Measurements from ENCODE around the gene GALNT5. TPM values are rescaled to one million over a fixed set of nuclear protein-coding genes. Genes with fewer than 3 reads are reported as not detected.
"Not testable (repeated sequence)": the region's sequence is repeated elsewhere in the genome, so short reads cannot be mapped to it uniquely, and the experiment has no call there.

Gene GALNT5
- total RNA-seq, result not detected

DNA sequence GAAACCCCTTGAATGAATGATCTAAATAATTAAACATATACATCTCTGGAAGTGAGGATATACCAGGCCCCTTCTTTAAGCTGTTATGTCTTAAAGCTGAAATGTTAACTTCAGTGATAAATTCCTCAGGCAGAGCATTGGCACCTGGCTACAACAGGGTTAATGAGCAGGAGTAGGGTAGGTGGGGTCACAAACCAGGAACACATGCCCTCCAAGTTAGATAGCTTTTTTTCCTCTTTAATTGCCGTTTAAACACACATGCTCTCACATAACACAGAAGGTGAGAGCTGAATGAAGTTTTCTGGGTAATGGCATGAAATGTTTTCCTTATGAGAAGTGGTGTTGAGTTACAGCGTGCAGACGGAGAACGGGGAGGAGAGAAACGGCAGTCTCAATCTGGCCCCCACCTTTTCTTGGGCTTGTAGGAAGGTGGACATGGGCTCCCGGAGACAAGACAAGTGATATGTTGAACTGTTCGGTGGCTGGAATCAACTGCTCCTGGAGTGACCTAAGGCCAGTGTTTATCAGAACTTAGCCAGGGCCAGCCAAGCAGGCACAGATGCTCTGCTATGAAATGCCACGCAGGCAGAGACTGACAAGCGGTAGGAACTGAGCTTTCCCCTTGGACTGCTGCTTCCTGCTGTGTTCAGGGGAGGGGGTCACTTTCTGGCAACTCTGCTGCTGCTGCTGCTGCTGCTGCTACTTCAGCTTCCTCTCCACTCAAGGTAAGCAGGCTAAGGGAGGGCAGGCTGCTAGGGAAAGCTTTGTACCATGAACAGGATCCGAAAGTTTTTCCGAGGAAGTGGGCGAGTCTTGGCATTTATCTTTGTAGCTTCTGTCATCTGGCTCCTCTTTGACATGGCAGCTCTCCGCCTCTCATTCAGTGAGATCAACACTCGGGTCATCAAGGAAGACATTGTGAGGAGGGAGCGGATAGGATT lies at the start of gene GALNT5:
TSS of gene GALNT5 (plus strand) at position 394 of the 941 bp plus-strand sequence. CDS start at position 772, 378 bp downstream.
- DNase-seq (no peak), ATAC-seq (no peak)
- CTCF ChIA-PET, result interaction anchor here (0.7 to 1.1 kb wide), 2 partner anchors 45 to 767 kb away, joined by 3 read pairs; no protein-coding TSS in a partner anchor
- Mint-ChIP-seq H3K4me1 (peaks cover 28% of the 10 kb centered on the region), H3K27ac (peak within 1 kb of the TSS; percentile 41), H3K4me3 (no peak within 1 kb of the TSS), H3K36me3 (peaks cover 3% of the 10 kb centered on the region), H3K9me3 (ENCODE audit: low read depth) (no peaks in the 10 kb centered on the region), H3K27me3 (no peaks in the 10 kb centered on the region)

GRCh38 chr2:157216286-157216965 lies 41.1 kb upstream of the GALNT5 start:
- Mint-ChIP-seq H3K27ac (no peak overlapping the region), H3K36me3 (no peaks in the 10 kb centered on the region), H3K9me3 (ENCODE audit: low read depth) (no peaks in the 10 kb centered on the region), H3K4me1 (no peaks in the 10 kb centered on the region), H3K27me3 (peaks cover 18% of the 10 kb centered on the region), H3K4me3 (no peak overlapping the region)
- CTCF ChIA-PET, result no interaction called here
- no peak for ATAC-seq
- no peak for DNase-seq

- no peaks in the 10 kb centered on the region for H3K36me3 Mint-ChIP-seq
- CTCF ChIA-PET, result no interaction called here
- H3K4me1 Mint-ChIP-seq, result no peaks in the 10 kb centered on the region
- no peaks in the 10 kb centered on the region for H3K9me3 Mint-ChIP-seq (ENCODE audit: low read depth)
- no peak overlapping the region for H3K4me3 Mint-ChIP-seq
- no peak overlapping the region for H3K27ac Mint-ChIP-seq
- H3K27me3 Mint-ChIP-seq, result peaks cover 18% of the 10 kb centered on the region
- DNase-seq (no peak), ATAC-seq (no peak)
Measured at GRCh38 chr2:157217409-157217808, 40.1 kb upstream of the GALNT5 start.

DNA sequence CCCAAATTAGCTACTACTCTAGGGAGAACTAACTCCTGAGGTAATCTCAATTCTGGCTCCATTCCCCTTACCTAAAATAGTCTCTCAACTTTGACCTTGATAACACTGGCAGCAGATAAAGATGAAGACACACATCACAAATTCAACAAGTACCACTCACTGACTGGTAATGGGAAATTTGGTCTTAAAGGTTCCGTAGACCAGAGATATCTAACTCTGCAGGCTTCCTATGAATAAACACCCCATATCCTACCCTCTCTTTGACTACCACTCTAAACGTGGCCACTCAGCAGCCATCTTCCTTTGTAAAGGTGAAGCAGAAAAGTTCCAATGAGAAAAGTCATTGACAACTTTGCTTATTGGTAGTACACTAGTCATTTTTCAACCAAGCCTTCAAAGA lies 38.6 kb upstream of the GALNT5 start:
- DNase-seq (no peak), ATAC-seq (no peak)
- no peaks in the 10 kb centered on the region for H3K36me3 Mint-ChIP-seq
- H3K27ac Mint-ChIP-seq, result no peak overlapping the region
- no peak overlapping the region for H3K4me3 Mint-ChIP-seq
- H3K27me3 Mint-ChIP-seq, result peaks cover 18% of the 10 kb centered on the region
- no peaks in the 10 kb centered on the region for H3K9me3 Mint-ChIP-seq (ENCODE audit: low read depth)
- CTCF ChIA-PET, result no interaction called here
- no peaks in the 10 kb centered on the region for H3K4me1 Mint-ChIP-seq

GRCh38 chr2:157220502-157220901 lies 37.0 kb upstream of the GALNT5 start:
- Mint-ChIP-seq H3K9me3 (ENCODE audit: low read depth) (no peaks in the 10 kb centered on the region), H3K27me3 (peaks cover 18% of the 10 kb centered on the region), H3K36me3 (no peaks in the 10 kb centered on the region), H3K4me1 (no peaks in the 10 kb centered on the region), H3K4me3 (no peak overlapping the region), H3K27ac (no peak overlapping the region)
- no peak for DNase-seq
- no peak for ATAC-seq
- CTCF ChIA-PET, result no interaction called here

DNA sequence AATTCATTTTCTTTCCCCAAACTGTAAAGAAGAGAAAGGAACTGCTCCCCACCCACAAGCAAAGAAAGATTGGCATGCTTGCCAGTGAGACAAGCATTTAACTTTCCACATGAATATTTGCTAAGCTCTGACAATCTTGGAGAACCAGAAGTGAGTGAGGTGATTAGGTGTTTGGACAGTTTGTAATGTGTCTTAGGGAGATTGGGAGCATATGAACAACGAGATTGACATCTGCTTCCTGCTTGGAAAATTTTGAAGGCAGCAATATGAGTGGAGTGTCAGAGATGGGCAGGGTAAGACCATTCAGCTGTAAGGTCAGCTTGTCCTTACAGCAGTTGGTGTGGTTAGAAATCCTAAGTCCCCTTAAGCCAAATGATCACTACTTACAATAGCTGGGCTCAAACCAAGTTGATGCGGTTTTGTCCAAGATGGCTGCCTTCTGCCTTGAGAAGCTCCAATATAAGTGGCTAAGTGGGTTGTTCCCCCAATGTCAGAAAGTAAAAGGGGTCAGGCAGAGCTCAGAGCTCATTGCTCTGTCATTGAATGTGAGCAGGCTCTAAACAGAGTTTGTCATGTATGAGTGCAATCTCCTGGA lies 36.0 kb upstream of the GALNT5 start:
- Mint-ChIP-seq H3K4me1 (no peaks in the 10 kb centered on the region), H3K4me3 (no peak overlapping the region), H3K27ac (no peak overlapping the region), H3K27me3 (peaks cover 11% of the 10 kb centered on the region), H3K36me3 (no peaks in the 10 kb centered on the region), H3K9me3 (ENCODE audit: low read depth) (no peaks in the 10 kb centered on the region)
- DNase-seq (no peak), ATAC-seq (no peak)
- CTCF ChIA-PET, result no interaction called here

- DNase-seq (no peak), ATAC-seq (no peak)
- no peaks in the 10 kb centered on the region for H3K9me3 Mint-ChIP-seq (ENCODE audit: low read depth)
- H3K4me1 Mint-ChIP-seq, result no peaks in the 10 kb centered on the region
- CTCF ChIA-PET, result no interaction called here
- no peaks in the 10 kb centered on the region for H3K36me3 Mint-ChIP-seq
- H3K27me3 Mint-ChIP-seq, result peaks cover 17% of the 10 kb centered on the region
- H3K27ac Mint-ChIP-seq, result no peak overlapping the region
- no peak overlapping the region for H3K4me3 Mint-ChIP-seq
Measured at GRCh38 chr2:157223624-157224205, 33.8 kb upstream of the GALNT5 start.

GRCh38 chr2:157224448-157224847 lies 33.1 kb upstream of the GALNT5 start:
- peaks cover 23% of the 10 kb centered on the region for H3K27me3 Mint-ChIP-seq
- H3K4me1 Mint-ChIP-seq; ATAC-seq; H3K9me3 Mint-ChIP-seq (ENCODE audit: low read depth); H3K27ac Mint-ChIP-seq; H3K36me3 Mint-ChIP-seq; CTCF ChIA-PET; DNase-seq; H3K4me3 Mint-ChIP-seq: not testable (repeated sequence)

- no peak for ATAC-seq
- H3K27me3 Mint-ChIP-seq, result peaks cover 28% of the 10 kb centered on the region
- H3K4me1 Mint-ChIP-seq, result no peaks in the 10 kb centered on the region
- no peak overlapping the region for H3K27ac Mint-ChIP-seq
- CTCF ChIA-PET, result no interaction called here
- no peaks in the 10 kb centered on the region for H3K36me3 Mint-ChIP-seq
- no peaks in the 10 kb centered on the region for H3K9me3 Mint-ChIP-seq (ENCODE audit: low read depth)
- no peak for DNase-seq
- H3K4me3 Mint-ChIP-seq, result no peak overlapping the region
Measured at GRCh38 chr2:157227592-157227991, 29.9 kb upstream of the GALNT5 start.

DNA sequence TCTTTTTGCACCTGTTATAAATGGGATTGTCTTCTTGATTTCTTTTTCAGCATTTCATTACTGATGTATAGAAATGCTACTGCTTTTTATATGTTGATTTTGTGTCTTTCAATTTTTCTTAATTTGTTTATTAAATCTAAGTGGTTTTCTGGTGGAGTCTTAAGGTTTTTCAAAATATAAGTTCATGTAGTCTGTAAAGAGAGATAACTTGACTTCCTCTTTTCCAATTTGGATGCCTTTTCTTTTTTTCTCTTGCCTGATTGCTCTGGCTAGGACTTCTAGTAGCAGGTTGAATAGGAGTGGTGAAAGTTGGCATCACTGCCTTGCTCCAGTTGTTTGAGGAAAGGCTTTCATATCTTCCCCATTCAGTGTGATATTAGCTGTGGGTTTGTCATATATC lies 28.6 kb upstream of the GALNT5 start:
- DNase-seq, result no peak
- Mint-ChIP-seq H3K4me3 (no peak overlapping the region), H3K4me1 (no peaks in the 10 kb centered on the region), H3K27ac (no peak overlapping the region), H3K36me3 (no peaks in the 10 kb centered on the region), H3K9me3 (ENCODE audit: low read depth) (no peaks in the 10 kb centered on the region), H3K27me3 (peaks cover 31% of the 10 kb centered on the region)
- ATAC-seq, result no peak
- CTCF ChIA-PET, result no interaction called here

- Mint-ChIP-seq H3K36me3 (no peaks in the 10 kb centered on the region), H3K4me3 (no peak overlapping the region), H3K27me3 (peaks cover 31% of the 10 kb centered on the region), H3K9me3 (ENCODE audit: low read depth) (no peaks in the 10 kb centered on the region), H3K27ac (no peak overlapping the region), H3K4me1 (no peaks in the 10 kb centered on the region)
- CTCF ChIA-PET, result no interaction called here
- ATAC-seq (no peak), DNase-seq (no peak)
Measured at GRCh38 chr2:157229572-157229971, 27.9 kb upstream of the GALNT5 start.

- Mint-ChIP-seq H3K27me3 (peaks cover 35% of the 10 kb centered on the region), H3K4me1 (no peaks in the 10 kb centered on the region), H3K36me3 (no peaks in the 10 kb centered on the region), H3K27ac (no peak overlapping the region), H3K9me3 (ENCODE audit: low read depth) (no peaks in the 10 kb centered on the region), H3K4me3 (no peak overlapping the region)
- no peak for DNase-seq
- no peak for ATAC-seq
- CTCF ChIA-PET, result no interaction called here
Measured at GRCh38 chr2:157231476-157231875, 26.0 kb upstream of the GALNT5 start.

DNA sequence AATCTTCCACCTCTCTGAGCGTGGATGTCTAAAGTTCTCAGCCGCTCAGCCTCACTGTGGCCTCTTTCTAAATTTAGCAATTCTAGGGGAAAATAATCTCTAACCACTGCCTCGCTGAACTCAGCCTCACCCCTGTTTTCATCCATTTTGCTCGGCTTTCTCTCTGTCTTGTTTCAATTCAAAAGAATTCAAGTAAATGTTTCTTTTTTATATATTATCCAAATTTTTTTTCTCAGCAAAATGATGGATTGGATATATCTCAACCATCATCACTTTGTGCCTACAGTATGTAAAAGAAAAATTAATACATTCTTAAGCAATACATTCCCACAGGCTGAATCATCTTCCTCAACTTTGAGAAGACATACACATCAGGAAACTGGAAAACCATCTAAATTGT lies 24.0 kb upstream of the GALNT5 start:
- no peak for DNase-seq
- H3K27me3 Mint-ChIP-seq, result peaks cover 25% of the 10 kb centered on the region
- no peak overlapping the region for H3K27ac Mint-ChIP-seq
- no peaks in the 10 kb centered on the region for H3K36me3 Mint-ChIP-seq
- ATAC-seq, result no peak
- CTCF ChIA-PET, result no interaction called here
- no peak overlapping the region for H3K4me3 Mint-ChIP-seq
- H3K4me1 Mint-ChIP-seq, result no peaks in the 10 kb centered on the region
- no peaks in the 10 kb centered on the region for H3K9me3 Mint-ChIP-seq (ENCODE audit: low read depth)

Measured in activated CD8-positive, alpha-beta memory T cell treated with anti-CD3 and anti-CD28 coated beads, Interleukin-2, amount 10 ng/mL, durations not matched to agents 7 days and 5 days (primary cell).